ENCODE data around the gene GABRD.

DNA sequence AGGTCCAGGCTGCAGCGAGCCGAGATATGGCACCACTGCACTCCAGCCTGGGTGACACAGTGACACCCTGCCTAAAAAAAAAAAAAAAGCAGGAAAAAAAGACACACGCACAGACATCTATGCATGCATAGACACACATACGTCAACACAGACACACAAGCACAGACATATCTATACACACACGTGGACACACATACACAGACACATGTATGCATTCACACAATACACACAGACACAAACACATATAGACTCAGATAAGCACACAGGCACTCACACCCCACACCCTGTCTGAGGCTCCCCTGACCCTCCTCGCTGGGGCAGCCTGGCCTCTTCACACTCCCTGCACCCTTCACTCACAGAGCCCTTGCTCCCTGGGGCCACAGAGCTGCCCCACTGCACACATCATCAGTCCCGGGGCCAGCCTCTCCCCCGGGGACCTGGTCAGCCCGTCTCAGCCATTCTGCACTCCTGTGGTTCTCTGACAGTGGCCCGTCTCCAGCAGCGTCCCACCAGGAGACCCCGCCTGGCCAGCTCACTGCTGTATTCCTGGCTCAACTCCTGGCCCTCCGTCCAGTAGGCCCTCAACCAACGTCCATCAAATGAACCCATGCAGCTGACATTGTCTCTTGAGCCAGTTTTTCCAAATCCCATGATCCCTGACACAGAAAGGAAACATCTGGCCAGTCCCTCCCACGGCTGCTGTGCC, 26.5 kb downstream of the GABRD start:
- TF ChIP-seq, protein P1, sequence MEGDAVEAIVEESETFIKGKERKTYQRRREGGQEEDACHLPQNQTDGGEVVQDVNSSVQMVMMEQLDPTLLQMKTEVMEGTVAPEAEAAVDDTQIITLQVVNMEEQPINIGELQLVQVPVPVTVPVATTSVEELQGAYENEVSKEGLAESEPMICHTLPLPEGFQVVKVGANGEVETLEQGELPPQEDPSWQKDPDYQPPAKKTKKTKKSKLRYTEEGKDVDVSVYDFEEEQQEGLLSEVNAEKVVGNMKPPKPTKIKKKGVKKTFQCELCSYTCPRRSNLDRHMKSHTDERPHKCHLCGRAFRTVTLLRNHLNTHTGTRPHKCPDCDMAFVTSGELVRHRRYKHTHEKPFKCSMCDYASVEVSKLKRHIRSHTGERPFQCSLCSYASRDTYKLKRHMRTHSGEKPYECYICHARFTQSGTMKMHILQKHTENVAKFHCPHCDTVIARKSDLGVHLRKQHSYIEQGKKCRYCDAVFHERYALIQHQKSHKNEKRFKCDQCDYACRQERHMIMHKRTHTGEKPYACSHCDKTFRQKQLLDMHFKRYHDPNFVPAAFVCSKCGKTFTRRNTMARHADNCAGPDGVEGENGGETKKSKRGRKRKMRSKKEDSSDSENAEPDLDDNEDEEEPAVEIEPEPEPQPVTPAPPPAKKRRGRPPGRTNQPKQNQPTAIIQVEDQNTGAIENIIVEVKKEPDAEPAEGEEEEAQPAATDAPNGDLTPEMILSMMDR (conservative IDR thresholded peaks at IDR 0.05) = no peak
- TF ChIP-seq EZH2 (IDR thresholded peaks at IDR 0.05; ENCODE audit: low read depth) = no peak

All from PC-9 (cell line).